Naive B cell (primary cell): ENCODE data around the gene POM121. TPM values are rescaled to one million over a fixed set of nuclear protein-coding genes. Genes with fewer than 3 reads are reported as not detected.
"Not testable (repeated sequence)": the region's sequence is repeated elsewhere in the genome, so short reads cannot be mapped to it uniquely, and the experiment has no call there.

Experiments used
- ATAC-seq, 2 donors: fragments of 150-1000 bp; cut with Tn5 transposase; 2 replicates each; pipeline ENCODE4 v1.10.0; 2021; ENCODE audit warnings: low read depth in 2 of 2, mild to moderate bottlenecking in 2 of 2, moderate library complexity in 2 of 2
- DNase-seq: peaks from one replicate; pipeline ENCODE4 v3.0.0; 2022
- H3K27ac Mint-ChIP-seq, 6 donors: one replicate each; pipeline ENCODE4 v1.8.0; 2020 to 2022; ENCODE audit warnings: mild to moderate bottlenecking in 6 of 6, mixed read lengths in 6 of 6, moderate library complexity in 5 of 6, inconsistent platforms in 2 of 6
- H3K27me3 Mint-ChIP-seq, 3 donors: one replicate each; pipeline ENCODE4 v1.8.0; 2021 to 2022; ENCODE audit warnings: mixed read lengths in 3 of 3, mild to moderate bottlenecking in 1 of 3
- H3K36me3 Mint-ChIP-seq, 2 donors: one replicate each; pipeline ENCODE4 v1.8.0; 2020 to 2022; ENCODE audit warnings: mixed read lengths in 2 of 2, inconsistent platforms in 1 of 2, mild to moderate bottlenecking in 1 of 2
- H3K4me1 Mint-ChIP-seq, 3 donors: one replicate each; pipeline ENCODE4 v1.8.0; 2020 to 2022; ENCODE audit warnings: mixed read lengths in 3 of 3, inconsistent platforms in 1 of 3, mild to moderate bottlenecking in 1 of 3, moderate library complexity in 1 of 3
- H3K4me3 Mint-ChIP-seq, 8 donors: one replicate each; pipeline ENCODE4 v1.8.0; 2020 to 2022; ENCODE audit warnings: mild to moderate bottlenecking in 8 of 8, mixed read lengths in 8 of 8, moderate library complexity in 8 of 8, inconsistent platforms in 2 of 8
- H3K9me3 Mint-ChIP-seq, 7 donors: one replicate each; pipeline ENCODE4 v1.8.0; 2020 to 2022; ENCODE audit warnings: mixed read lengths in 7 of 7, mild to moderate bottlenecking in 5 of 7, inconsistent platforms in 2 of 7, moderate library complexity in 1 of 7
- polyA plus RNA-seq, 6 donors: library from polyadenylated mRNA; unstranded; fragments of 300-500 nt; fragmentation: Illumina TruSeq; gene quantifications; one replicate each; pipeline ENCODE4 v1.2.3, GENCODE V29; 2021; ENCODE audit warnings: low read depth in 6 of 6

The POM121 gene
- polyA plus RNA-seq: 10 to 100 TPM in 4 of 6 donors, 1 to 10 TPM in 2; 4.6 to 18.8 (median 10.1) TPM

DNA sequence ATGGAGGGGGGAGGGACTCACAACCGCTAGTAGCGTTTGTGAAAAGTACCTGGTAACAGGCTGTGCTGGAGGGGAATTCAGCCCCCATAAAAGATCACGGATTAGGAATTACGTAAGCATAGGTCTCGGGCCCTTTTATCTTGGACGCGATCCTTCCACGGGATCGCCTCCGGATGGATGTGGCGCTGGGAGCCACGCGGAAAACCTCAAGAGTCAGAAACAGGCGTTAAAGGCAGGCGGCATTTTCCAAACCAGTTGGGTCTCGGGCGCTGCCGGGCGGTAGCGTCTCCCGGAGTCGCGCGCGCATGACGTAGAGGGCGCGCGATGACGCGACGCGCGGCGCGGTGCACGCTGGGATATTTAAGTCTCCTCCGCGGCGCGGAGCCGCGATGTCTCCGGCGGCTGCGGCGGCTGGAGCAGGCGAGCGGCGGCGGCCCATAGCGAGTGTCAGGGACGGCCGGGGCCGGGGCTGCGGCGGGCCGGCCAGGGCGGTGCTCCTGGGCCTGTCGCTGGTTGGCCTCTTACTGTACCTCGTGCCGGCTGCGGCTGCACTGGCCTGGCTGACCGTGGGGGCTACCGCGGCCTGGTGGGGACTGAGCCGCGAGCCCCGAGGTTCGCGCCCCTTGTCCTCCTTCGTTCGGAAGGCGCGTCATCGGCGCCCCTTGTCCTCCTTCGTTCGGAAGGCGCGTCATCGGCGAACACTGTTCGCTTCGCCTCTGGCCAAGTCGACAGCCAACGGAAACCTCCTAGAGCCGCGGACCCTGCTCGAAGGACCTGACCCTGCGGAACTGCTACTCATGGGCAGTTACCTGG lies at the start of gene POM121:
POM121 (plus strand) TSS at position 363 of the 813 bp plus-strand sequence; CDS start at position 390, 27 bp downstream.
- H3K4me1 Mint-ChIP-seq: peaks cover 18 to 41% (median 25%) of the 10 kb centered on the region in 3 donors
- H3K36me3 Mint-ChIP-seq: peaks cover 8 to 9% of the 10 kb centered on the region in 2 donors
- peak; percentile 84 for DNase-seq
- H3K9me3 Mint-ChIP-seq: no peaks in the 10 kb centered on the region
- peak within 1 kb of the TSS; percentile 88 to 100 (median 100) for H3K4me3 Mint-ChIP-seq
- ATAC-seq: peak; percentile 91 to 94
- peak within 1 kb of the TSS; percentile 98 to 100 (median 100) for H3K27ac Mint-ChIP-seq
- H3K27me3 Mint-ChIP-seq: no peaks in the 10 kb centered on the region

DNA sequence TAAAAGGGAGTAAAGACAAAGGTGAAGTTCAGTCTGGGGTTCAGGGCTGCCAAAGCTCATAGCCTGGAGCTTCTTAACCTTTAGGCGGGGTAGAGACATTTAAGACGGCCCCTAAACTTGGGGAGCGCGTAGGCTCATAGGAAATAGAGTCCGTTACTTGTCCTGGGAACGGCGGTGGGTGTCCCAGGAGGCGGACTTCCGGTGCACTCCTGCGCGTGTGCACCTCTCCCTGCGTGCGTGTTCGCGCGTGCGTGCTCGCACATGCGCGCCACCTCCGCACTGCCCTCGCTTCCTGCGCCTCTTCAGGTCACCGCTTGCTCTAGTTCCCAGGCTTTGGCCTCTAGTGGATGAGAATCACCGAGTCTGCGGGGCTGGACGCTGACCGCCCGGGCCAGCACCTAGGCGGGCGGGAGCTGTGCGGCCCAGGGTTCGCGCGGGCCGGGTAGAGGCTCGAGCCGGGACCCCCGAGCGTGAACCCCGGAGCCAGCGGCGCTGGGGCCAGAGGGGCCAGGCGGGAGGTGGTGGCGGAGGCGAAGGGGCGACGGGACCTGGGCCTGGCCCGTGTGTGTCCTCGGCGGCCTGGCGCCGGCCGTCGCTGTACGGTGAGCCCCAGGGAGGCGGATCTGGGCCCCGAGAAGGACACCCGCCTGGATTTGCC lies 45.7 kb upstream of the POM121 start:
- not testable (repeated sequence) for H3K36me3 Mint-ChIP-seq, H3K27me3 Mint-ChIP-seq, H3K9me3 Mint-ChIP-seq
- peaks cover 9 to 28% (median 13%) of the 10 kb centered on the region in 3 donors for H3K4me1 Mint-ChIP-seq
- H3K27ac Mint-ChIP-seq: peak overlapping the region in 4 of 6 donors; percentile 86 to 97 (median 89)
- peak; percentile 61 for DNase-seq
- peak overlapping the region; percentile 85 to 99 (median 96) for H3K4me3 Mint-ChIP-seq
- ATAC-seq: peak; percentile 97

DNA sequence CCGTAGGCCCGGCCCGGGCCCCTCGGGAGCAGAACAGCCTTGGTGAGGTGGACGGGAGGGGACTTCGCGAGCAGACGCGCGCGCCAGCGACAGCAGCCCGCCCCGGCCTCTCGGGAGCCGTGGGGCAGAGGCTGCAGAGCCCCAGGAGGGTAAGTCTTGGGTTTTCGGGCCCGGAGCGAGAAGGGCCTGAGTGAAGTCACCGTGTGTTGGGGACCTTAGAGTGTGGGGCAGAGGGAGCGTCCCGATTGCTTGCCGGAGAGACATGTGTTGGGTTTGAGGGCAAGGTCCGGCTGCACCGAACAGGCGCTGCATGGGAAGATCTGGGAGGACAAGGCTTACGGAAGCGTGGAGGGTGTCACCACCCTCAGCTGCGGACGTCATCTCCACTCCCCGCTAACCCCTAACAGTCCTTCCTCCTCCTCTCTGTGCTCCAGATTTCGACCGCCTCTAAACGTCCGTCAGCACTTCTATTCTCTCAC lies 45.1 kb upstream of the POM121 start:
- Mint-ChIP-seq H3K4me3 (peak overlapping the region; percentile 93 to 99 (median 96)), H3K4me1 (peaks cover 9 to 28% (median 13%) of the 10 kb centered on the region in 3 donors), H3K27ac (peak overlapping the region; percentile 89 to 99 (median 97))
- H3K27me3 Mint-ChIP-seq, H3K36me3 Mint-ChIP-seq, H3K9me3 Mint-ChIP-seq: not testable (repeated sequence)
- DNase-seq (peak; percentile 38), ATAC-seq (peak; percentile 16 to 41)

DNA sequence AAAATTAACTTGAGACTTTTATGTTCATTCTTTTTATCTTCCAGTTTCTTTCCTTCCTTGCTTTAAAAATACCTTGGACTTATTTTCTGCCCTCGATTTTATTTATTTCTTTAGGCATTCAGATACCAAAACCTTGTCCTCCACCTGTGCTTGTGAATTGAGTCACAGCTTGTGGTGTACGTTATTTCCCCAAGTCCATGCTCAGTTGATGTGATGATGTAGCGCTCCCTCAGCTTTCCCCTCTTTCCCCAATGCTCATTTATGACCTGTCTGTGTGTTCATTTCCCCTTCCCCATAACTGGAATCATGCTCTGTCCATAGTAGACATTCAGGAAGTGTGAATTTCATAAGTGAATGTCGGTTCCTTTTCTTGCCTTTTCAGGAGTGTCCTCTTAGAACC lies 33.1 kb upstream of the POM121 start:
- not testable (repeated sequence) for ATAC-seq, DNase-seq, H3K27me3 Mint-ChIP-seq, H3K4me3 Mint-ChIP-seq, H3K9me3 Mint-ChIP-seq
- H3K27ac Mint-ChIP-seq: peak overlapping the region in 2 of 6 donors; percentile 41 to 76
- peaks cover 9 to 13% of the 10 kb centered on the region in 2 donors for H3K36me3 Mint-ChIP-seq
- peaks cover 6 to 13% (median 10%) of the 10 kb centered on the region in 3 donors for H3K4me1 Mint-ChIP-seq

DNA sequence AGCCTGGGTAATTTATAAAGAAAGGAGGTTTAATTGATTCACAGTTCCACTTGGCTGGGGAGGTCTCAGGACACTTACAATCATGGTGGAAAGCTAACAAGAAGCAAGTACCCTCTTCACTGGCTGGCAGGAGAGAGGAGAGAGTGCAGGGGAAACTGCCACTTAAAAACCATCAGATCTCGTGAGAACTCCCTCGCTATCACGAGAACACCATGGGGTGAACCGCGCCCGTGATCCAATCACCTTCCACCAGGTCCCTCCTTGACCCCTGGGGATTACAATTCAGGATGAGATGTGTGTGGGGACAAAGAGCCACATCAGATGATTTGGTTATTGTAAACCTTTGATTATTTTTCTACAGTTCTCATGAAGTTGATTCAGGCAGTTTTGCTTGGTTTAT lies 20.2 kb upstream of the POM121 start:
- H3K4me1 Mint-ChIP-seq, DNase-seq, H3K4me3 Mint-ChIP-seq, H3K27me3 Mint-ChIP-seq, H3K9me3 Mint-ChIP-seq, ATAC-seq: not testable (repeated sequence)
- Mint-ChIP-seq H3K27ac (peak overlapping the region in 1 of 6 donors; percentile 59), H3K36me3 (peaks cover 7 to 16% of the 10 kb centered on the region in 2 donors)

DNA sequence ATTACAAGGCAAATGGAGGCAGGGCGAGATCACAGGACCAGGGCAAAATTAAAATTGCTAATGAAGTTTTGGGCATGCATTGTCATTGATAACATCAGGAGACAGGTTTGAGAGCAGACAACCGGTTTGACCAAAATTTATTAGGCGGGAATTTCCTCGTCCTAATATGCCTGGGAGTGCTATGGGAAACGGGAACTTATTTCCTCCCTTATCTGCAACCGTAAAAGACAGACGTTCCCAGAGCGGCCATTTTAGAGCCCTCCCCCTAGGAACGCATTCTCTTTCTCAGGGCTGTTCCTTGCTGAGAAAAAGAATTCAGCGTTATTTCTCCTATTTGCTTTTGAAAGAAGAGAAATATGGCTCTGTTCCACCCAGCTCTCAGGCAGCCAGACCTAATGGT lies 16.5 kb upstream of the POM121 start:
- H3K36me3 Mint-ChIP-seq: peaks cover 11 to 16% of the 10 kb centered on the region in 2 donors
- not testable (repeated sequence) for H3K4me3 Mint-ChIP-seq, H3K9me3 Mint-ChIP-seq, H3K27ac Mint-ChIP-seq, DNase-seq, H3K27me3 Mint-ChIP-seq, ATAC-seq, H3K4me1 Mint-ChIP-seq

DNA sequence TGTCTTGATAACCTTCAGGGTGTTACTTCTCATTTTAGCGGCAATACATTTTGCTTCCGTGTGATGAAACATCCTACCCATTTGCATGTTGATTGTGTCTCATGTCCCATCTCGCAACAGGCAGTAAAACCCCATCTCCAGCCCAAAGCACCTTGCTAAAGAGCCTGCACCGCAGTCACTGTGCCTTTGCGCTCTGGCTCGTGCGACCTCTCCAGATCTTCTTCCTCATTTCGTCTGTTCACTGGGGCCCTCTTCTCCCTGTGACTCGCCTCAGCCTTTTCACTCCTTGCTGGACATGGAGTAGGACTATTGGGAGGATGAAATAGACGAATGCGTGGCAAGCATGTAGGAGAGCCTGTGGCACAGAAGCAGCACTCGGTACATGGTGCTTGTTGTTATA lies 13.5 kb upstream of the POM121 start:
- not testable (repeated sequence) for H3K27ac Mint-ChIP-seq, DNase-seq, H3K27me3 Mint-ChIP-seq, H3K4me3 Mint-ChIP-seq, ATAC-seq, H3K9me3 Mint-ChIP-seq
- peaks cover 16 to 23% of the 10 kb centered on the region in 2 donors for H3K36me3 Mint-ChIP-seq
- peaks cover 10 to 13% (median 11%) of the 10 kb centered on the region in 3 donors for H3K4me1 Mint-ChIP-seq

DNA sequence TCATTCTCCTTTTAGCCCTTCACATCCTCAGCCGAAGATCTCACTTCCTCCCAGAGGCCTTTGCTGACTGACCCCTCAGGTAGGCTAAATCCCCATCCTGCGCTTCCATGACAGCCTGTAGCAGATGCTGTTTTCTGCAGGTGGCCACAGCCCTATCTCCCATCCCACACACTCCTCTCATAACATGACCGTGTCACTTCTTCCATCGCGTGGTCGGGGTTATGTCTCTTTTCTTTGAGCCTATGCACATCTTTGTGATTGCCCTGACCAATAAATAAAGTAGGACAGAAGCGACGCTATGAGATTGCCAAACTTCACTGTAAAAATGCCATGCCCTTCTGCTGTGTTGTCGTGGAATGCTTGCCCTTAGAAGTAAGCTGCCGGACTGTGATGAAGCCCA lies 11.1 kb upstream of the POM121 start:
- not testable (repeated sequence) for H3K4me3 Mint-ChIP-seq, H3K9me3 Mint-ChIP-seq, ATAC-seq, H3K36me3 Mint-ChIP-seq, H3K27me3 Mint-ChIP-seq, DNase-seq
- Mint-ChIP-seq H3K4me1 (peaks cover 6 to 16% (median 15%) of the 10 kb centered on the region in 3 donors), H3K27ac (peak overlapping the region in 2 of 6 donors; percentile 73 to 84)

DNA sequence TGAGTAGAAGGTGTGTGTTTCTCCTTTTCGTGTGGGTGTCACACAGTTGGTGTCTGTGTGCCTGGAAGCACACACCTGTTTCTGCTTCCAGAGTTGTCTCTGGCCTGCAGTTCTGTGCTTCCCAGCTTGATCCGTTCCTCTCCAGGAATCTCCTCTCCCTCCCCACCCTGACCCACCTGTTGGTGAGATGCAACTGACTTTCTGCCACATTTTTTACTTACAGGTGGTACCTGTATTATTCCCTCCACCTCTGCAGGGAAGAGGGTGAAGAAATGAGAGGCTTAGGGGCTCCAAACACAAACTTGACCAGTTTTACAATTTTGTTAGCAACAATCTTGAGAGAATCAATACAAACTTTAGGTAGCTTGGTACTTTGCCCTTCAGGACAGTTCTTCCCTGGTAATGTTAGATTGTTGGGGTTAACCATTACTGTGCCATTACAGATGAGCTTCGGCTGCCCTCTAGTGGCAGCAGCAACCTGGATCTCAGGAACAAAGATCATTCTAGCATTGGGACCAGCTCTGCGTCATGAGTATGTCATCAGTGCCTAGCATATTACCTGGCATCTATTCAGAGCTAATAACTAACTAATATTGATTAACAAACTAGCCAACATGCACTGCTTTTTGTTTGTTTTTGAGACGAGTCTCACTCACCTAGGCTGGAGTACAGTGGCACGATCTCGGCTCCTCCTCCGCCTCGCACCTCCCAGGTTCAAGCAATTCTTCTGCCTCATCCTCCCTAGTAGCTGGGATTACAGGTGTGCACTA lies 10.0 kb upstream of the POM121 start:
- peak; percentile 25 for DNase-seq
- H3K27me3 Mint-ChIP-seq: not testable (repeated sequence)
- H3K27ac Mint-ChIP-seq: peak overlapping the region in 3 of 6 donors; percentile 51 to 82 (median 52)

DNA sequence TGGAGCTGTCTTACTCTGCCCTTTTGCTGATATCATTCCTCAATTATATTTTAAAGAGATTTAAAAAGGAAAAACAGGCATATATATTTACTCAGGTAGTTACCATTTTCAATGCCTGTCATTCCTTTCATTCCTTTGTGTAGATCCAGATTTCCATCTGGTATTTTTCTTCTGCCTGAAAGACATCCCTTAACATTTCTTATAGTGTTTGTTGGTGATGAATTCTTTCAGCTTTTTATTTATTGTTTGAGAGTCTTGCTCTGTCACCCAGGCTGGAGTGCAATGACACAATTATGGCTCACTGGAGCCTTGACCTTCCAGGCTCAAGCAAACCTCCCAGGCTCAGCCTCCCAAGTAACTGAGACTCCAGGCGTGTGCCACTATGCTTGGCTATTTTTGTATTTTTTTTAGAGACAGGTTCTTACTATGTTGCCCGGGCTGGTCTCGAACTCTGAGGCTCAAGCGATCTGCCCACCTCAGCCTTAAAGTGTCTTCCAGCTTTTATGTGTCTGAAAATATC lies 5.6 kb upstream of the POM121 start:
- H3K36me3 Mint-ChIP-seq: no peaks in the 10 kb centered on the region
- DNase-seq (no peak), ATAC-seq (no peak)
- H3K27me3 Mint-ChIP-seq: no peaks in the 10 kb centered on the region
- peaks cover 11 to 32% (median 19%) of the 10 kb centered on the region in 3 donors for H3K4me1 Mint-ChIP-seq
- no peak overlapping the region for H3K4me3 Mint-ChIP-seq
- H3K9me3 Mint-ChIP-seq: no peaks in the 10 kb centered on the region
- peak overlapping the region in 1 of 6 donors; percentile 74 for H3K27ac Mint-ChIP-seq

More for the DNA sequence above, 10.0 kb upstream of the POM121 start:
- peaks cover 6 to 19% (median 18%) of the 10 kb centered on the region in 3 donors for H3K4me1 Mint-ChIP-seq
- H3K36me3 Mint-ChIP-seq, H3K9me3 Mint-ChIP-seq, H3K4me3 Mint-ChIP-seq: not testable (repeated sequence)
- ATAC-seq: peak; percentile 77 to 90

DNA sequence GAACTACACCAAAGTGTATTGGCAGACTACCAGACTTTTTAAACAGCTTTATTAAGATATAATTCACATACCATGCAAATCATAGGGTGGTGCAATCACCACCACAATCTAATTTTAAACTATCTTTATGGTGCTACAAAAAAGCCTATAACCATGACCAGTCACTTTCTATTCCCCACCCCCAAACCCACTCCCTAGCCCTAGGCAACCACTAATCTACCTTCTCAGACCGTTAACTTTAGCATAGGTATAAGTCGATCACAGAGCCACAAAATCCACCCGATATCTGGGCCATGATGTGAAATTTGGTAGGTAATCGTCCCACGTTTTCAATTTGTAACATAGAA lies 536 bp upstream of the POM121 start:
- peak; percentile 9 to 10 for ATAC-seq
- peaks cover 8 to 9% of the 10 kb centered on the region in 2 donors for H3K36me3 Mint-ChIP-seq
- peak overlapping the region; percentile 88 to 100 (median 100) for H3K4me3 Mint-ChIP-seq
- no peaks in the 10 kb centered on the region for H3K9me3 Mint-ChIP-seq
- no peak for DNase-seq
- no peaks in the 10 kb centered on the region for H3K27me3 Mint-ChIP-seq
- peaks cover 18 to 44% (median 28%) of the 10 kb centered on the region in 3 donors for H3K4me1 Mint-ChIP-seq
- H3K27ac Mint-ChIP-seq: peak overlapping the region; percentile 98 to 100 (median 100)

DNA sequence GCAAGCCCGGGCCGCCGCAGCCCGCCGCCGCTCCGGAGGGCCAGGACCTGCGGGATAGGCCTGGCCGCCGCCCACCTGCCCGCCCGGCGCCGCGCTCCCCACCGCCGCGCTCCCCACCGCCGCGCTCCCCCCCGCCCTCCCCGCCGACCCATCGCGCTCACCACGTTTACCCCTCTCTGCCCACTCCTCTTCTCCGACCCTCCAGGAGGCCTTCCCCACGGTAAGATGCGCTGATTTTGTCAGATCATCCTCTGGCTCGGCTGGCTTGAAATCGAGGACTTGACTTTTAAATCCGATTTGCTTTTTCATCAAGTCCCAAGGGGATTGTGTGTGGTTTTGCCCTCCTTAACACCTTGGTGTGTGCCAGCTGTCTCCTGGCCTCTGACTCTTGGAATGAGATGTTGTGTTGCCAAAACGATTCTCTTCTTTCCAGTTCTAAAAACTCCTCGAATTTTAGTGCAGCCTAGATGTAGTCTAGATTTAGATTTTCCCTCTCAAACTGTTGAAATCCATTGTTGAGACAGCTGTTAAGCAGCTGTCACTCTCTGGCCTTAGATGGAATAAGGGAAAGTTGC lies 738 bp downstream of the POM121 start:
- peak; percentile 19 for DNase-seq
- ATAC-seq: peak; percentile 2 to 5
- Mint-ChIP-seq H3K27ac (peak overlapping the region; percentile 90 to 99 (median 96)), H3K4me1 (peaks cover 18 to 39% (median 23%) of the 10 kb centered on the region in 3 donors), H3K27me3 (no peaks in the 10 kb centered on the region), H3K9me3 (no peaks in the 10 kb centered on the region), H3K4me3 (peak overlapping the region; percentile 88 to 99 (median 94)), H3K36me3 (peaks cover 8 to 14% of the 10 kb centered on the region in 2 donors)
